GM12891 (cell line): ENCODE measurements around the gene C3.
A peak's percentile ranks its signal among the peaks of the same experiment; 100 is the strongest.
"Not testable (repeated sequence)": the region's sequence is repeated elsewhere in the genome, so short reads cannot be mapped to it uniquely, and the experiment has no call there.

Experiments used
- DNase-seq: peaks from one replicate; pipeline ENCODE4 v3.0.0; 2011; ENCODE audit warnings: low spot score; ENCODE audit not compliant: insufficient read length
- FAIRE-seq: peaks from 2 replicates; lab custom pipeline; 2011; peaks lifted over from hg19 to GRCh38; lab: Jason Lieb, UNC
- PAX5 ChIP-seq: IDR thresholded peaks from 2 replicates; pipeline ENCODE4 v1.6.1; 2011; ENCODE audit warnings: low read length, moderate library complexity, mild to moderate bottlenecking; ENCODE audit not compliant: insufficient read depth, severe bottlenecking
- POLR2A ChIP-seq: IDR thresholded peaks from 2 replicates; pipeline ENCODE4 v1.6.1; 2011; ENCODE audit warnings: low read depth, low read length, control low read depth
- POLR2AphosphoS5 ChIP-seq: IDR thresholded peaks from 2 replicates; pipeline ENCODE4 v1.6.1; 2011; ENCODE audit warnings: low read depth, low read length, control low read depth
- POU2F2 ChIP-seq: IDR thresholded peaks from 2 replicates; pipeline ENCODE4 v1.6.1; 2011; ENCODE audit warnings: low read depth, mild to moderate bottlenecking, control low read depth, low read length, moderate library complexity
- SPI1 ChIP-seq: IDR thresholded peaks from 2 replicates; pipeline ENCODE4 v1.6.1; 2011; ENCODE audit warnings: low read depth, low read length, control low read depth
- TAF1 ChIP-seq: IDR thresholded peaks from 2 replicates; pipeline ENCODE4 v1.6.1; 2011; ENCODE audit warnings: low read depth, low read length, control low read depth

Gene C3

GRCh38 chr19:6713773-6714692 lies 6.4 kb downstream of the C3 start:
- no peak for FAIRE-seq
- no peak for TF ChIP-seq POLR2AphosphoS5
- no peak for TF ChIP-seq PAX5
- no peak for TF ChIP-seq SPI1
- no peak for TF ChIP-seq POU2F2
- TF ChIP-seq TAF1, result no peak
- TF ChIP-seq POLR2A, result no peak

GRCh38 chr19:6712692-6713670 lies 7.5 kb downstream of the C3 start:
- DNase-seq (no peak), FAIRE-seq (no peak)
- TF ChIP-seq POLR2AphosphoS5 (no peak), PAX5 (no peak)

More at GRCh38 chr19:6713773-6714692, 6.4 kb downstream of the C3 start:
- no peak for DNase-seq

GRCh38 chr19:6712231-6712630 lies 8.2 kb downstream of the C3 start:
- FAIRE-seq (no peak), DNase-seq (no peak)
- no peak for TF ChIP-seq TAF1
- TF ChIP-seq PAX5, result no peak
- no peak for TF ChIP-seq POLR2A
- TF ChIP-seq POU2F2, result no peak
- TF ChIP-seq POLR2AphosphoS5, result no peak
- TF ChIP-seq SPI1, result no peak

- no peak for TF ChIP-seq SPI1
- no peak for TF ChIP-seq PAX5
- DNase-seq, result no peak
- no peak for FAIRE-seq
Observed at GRCh38 chr19:6711605-6712004, 8.8 kb downstream of the C3 start.

GRCh38 chr19:6711078-6711361 lies 9.4 kb downstream of the C3 start:
- FAIRE-seq, result no peak
- TF ChIP-seq POLR2A, result no peak
- TF ChIP-seq PAX5, result no peak
- TF ChIP-seq POLR2AphosphoS5, result no peak
- no peak for TF ChIP-seq TAF1
- TF ChIP-seq SPI1, result no peak
- TF ChIP-seq POU2F2, result no peak
- no peak for DNase-seq

GRCh38 chr19:6710273-6711077 lies 10.0 kb downstream of the C3 start:
- FAIRE-seq (peak; percentile 61), DNase-seq (no peak)
- TF ChIP-seq POLR2AphosphoS5, result no peak
- no peak for TF ChIP-seq TAF1
- no peak for TF ChIP-seq PAX5
- TF ChIP-seq POU2F2, result no peak
- no peak for TF ChIP-seq SPI1
- TF ChIP-seq POLR2A, result no peak

GRCh38 chr19:6709549-6709948 lies 10.9 kb downstream of the C3 start:
- no peak for FAIRE-seq
- TF ChIP-seq TAF1, result no peak
- TF ChIP-seq POU2F2, result no peak
- no peak for TF ChIP-seq SPI1
- no peak for TF ChIP-seq POLR2A
- TF ChIP-seq PAX5, result no peak
- TF ChIP-seq POLR2AphosphoS5, result no peak
- DNase-seq, result no peak

GRCh38 chr19:6708913-6709312 lies 11.5 kb downstream of the C3 start:
- not testable (repeated sequence) for DNase-seq, FAIRE-seq

- TF ChIP-seq POU2F2 (no peak), TAF1 (no peak), PAX5 (no peak), POLR2A (no peak), POLR2AphosphoS5 (no peak), SPI1 (no peak)
- DNase-seq, result no peak
- FAIRE-seq, result no peak
Observed at GRCh38 chr19:6708346-6708745, 12.1 kb downstream of the C3 start.
